Neuron (in vitro differentiated cells): ENCODE data around the gene MAGEA9.
"Not testable (repeated sequence)": the region's sequence is repeated elsewhere in the genome, so short reads cannot be mapped to it uniquely, and the experiment has no call there.

Source experiments
- H2AFZ ChIP-seq: one replicate; pipeline ENCODE4 v1.6.1; 2013; ENCODE audit warnings: low read depth, mild to moderate bottlenecking, inconsistent platforms, low read length, moderate library complexity
- H3K27me3 ChIP-seq: one replicate; pipeline ENCODE4 v1.6.1; 2013; ENCODE audit warnings: low read length; ENCODE audit not compliant: insufficient read depth
- H3K36me3 ChIP-seq: one replicate; pipeline ENCODE4 v1.6.1; 2013; ENCODE audit warnings: low read length; ENCODE audit not compliant: insufficient read depth
- H3K4me1 ChIP-seq: one replicate; pipeline ENCODE4 v1.6.1; 2013; ENCODE audit warnings: low read length; ENCODE audit not compliant: insufficient read depth
- H3K4me3 ChIP-seq: 2 replicates; pipeline ENCODE4 v1.5.1; 2013; ENCODE audit warnings: mild to moderate bottlenecking, low read length, moderate library complexity
- H3K9me3 ChIP-seq: one replicate; pipeline ENCODE4 v1.6.1; 2013; ENCODE audit warnings: low read length

The MAGEA9 gene

GRCh38 chrX:149773768-149774167 is 8.0 kb upstream of the MAGEA9 start, which contains the start of gene HSFX1:
Gene HSFX1, plus strand, starts transcription at chrX:149774068. Its CDS starts 614 bp downstream, at chrX:149774682.
- H2AFZ ChIP-seq, H3K4me3 ChIP-seq, H3K9me3 ChIP-seq, H3K27me3 ChIP-seq, H3K4me1 ChIP-seq, H3K36me3 ChIP-seq: not testable (repeated sequence)

GRCh38 chrX:149777999-149778398 is 3.7 kb upstream of the MAGEA9 start:
- H3K36me3 ChIP-seq, H3K27me3 ChIP-seq, H3K4me3 ChIP-seq, H3K4me1 ChIP-seq, H2AFZ ChIP-seq, H3K9me3 ChIP-seq: not testable (repeated sequence)

GRCh38 chrX:149795531-149795930 is 13.8 kb downstream of the MAGEA9 start:
- H3K4me3 ChIP-seq, H3K27me3 ChIP-seq, H3K4me1 ChIP-seq, H3K9me3 ChIP-seq, H3K36me3 ChIP-seq, H2AFZ ChIP-seq: not testable (repeated sequence)

GRCh38 chrX:149799095-149799714 is 17.5 kb downstream of the MAGEA9 start:
- Histone ChIP-seq H3K4me1 (no peaks in the 10 kb centered on the region), H3K9me3 (no peaks in the 10 kb centered on the region), H3K36me3 (no peaks in the 10 kb centered on the region), H3K27me3 (peaks cover 9% of the 10 kb centered on the region), H2AFZ (no peak overlapping the region), H3K4me3 (no peak overlapping the region)

GRCh38 chrX:149799938-149800337 is 18.2 kb downstream of the MAGEA9 start:
- no peak overlapping the region for H2AFZ ChIP-seq
- no peaks in the 10 kb centered on the region for H3K36me3 ChIP-seq
- no peaks in the 10 kb centered on the region for H3K9me3 ChIP-seq
- H3K4me1 ChIP-seq = no peaks in the 10 kb centered on the region
- no peak overlapping the region for H3K4me3 ChIP-seq
- H3K27me3 ChIP-seq = peaks cover 12% of the 10 kb centered on the region

GRCh38 chrX:149803458-149804062 is 21.8 kb downstream of the MAGEA9 start:
- no peaks in the 10 kb centered on the region for H3K4me1 ChIP-seq
- H3K36me3 ChIP-seq = no peaks in the 10 kb centered on the region
- H3K27me3 ChIP-seq = peaks cover 12% of the 10 kb centered on the region
- no peak overlapping the region for H3K4me3 ChIP-seq
- H3K9me3 ChIP-seq = no peaks in the 10 kb centered on the region
- H2AFZ ChIP-seq = no peak overlapping the region

- Histone ChIP-seq H3K27me3 (peaks cover 12% of the 10 kb centered on the region), H3K9me3 (no peaks in the 10 kb centered on the region), H3K4me3 (no peak overlapping the region), H3K4me1 (no peaks in the 10 kb centered on the region), H2AFZ (no peak overlapping the region), H3K36me3 (no peaks in the 10 kb centered on the region)
These were observed 22.4 kb downstream of the MAGEA9 start for GRCh38 chrX:149804102-149804501.

GRCh38 chrX:149807747-149808458 is 26.2 kb downstream of the MAGEA9 start:
- Histone ChIP-seq H3K4me3 (no peak overlapping the region), H3K36me3 (no peaks in the 10 kb centered on the region), H3K27me3 (peaks cover 25% of the 10 kb centered on the region), H3K9me3 (no peaks in the 10 kb centered on the region), H2AFZ (no peak overlapping the region), H3K4me1 (no peaks in the 10 kb centered on the region)

- Histone ChIP-seq H3K4me3 (no peak overlapping the region), H3K9me3 (no peaks in the 10 kb centered on the region), H2AFZ (no peak overlapping the region), H3K36me3 (no peaks in the 10 kb centered on the region), H3K27me3 (peaks cover 3% of the 10 kb centered on the region), H3K4me1 (no peaks in the 10 kb centered on the region)
These were observed 36.9 kb downstream of the MAGEA9 start for GRCh38 chrX:149818652-149819051.

- no peak overlapping the region for H3K4me3 ChIP-seq
These were observed 37.6 kb downstream of the MAGEA9 start for GRCh38 chrX:149819371-149819770.

GRCh38 chrX:149825424-149825823 is 43.7 kb downstream of the MAGEA9 start:
- no peaks in the 10 kb centered on the region for H3K9me3 ChIP-seq
- no peak overlapping the region for H2AFZ ChIP-seq
- no peaks in the 10 kb centered on the region for H3K4me1 ChIP-seq
- H3K27me3 ChIP-seq = peaks cover 2% of the 10 kb centered on the region
- no peak overlapping the region for H3K4me3 ChIP-seq
- no peaks in the 10 kb centered on the region for H3K36me3 ChIP-seq

More at GRCh38 chrX:149819371-149819770, 37.6 kb downstream of the MAGEA9 start:
- no peaks in the 10 kb centered on the region for H3K9me3 ChIP-seq
- no peaks in the 10 kb centered on the region for H3K4me1 ChIP-seq
- peaks cover 3% of the 10 kb centered on the region for H3K27me3 ChIP-seq
- H3K36me3 ChIP-seq = no peaks in the 10 kb centered on the region
- H2AFZ ChIP-seq = no peak overlapping the region

GRCh38 chrX:149827254-149827653 is 45.5 kb downstream of the MAGEA9 start:
- no peak overlapping the region for H2AFZ ChIP-seq

GRCh38 chrX:149829751-149830191 is 48.0 kb downstream of the MAGEA9 start:
- peaks cover 5% of the 10 kb centered on the region for H3K27me3 ChIP-seq
- no peaks in the 10 kb centered on the region for H3K9me3 ChIP-seq

More at GRCh38 chrX:149827254-149827653, 45.5 kb downstream of the MAGEA9 start:
- no peaks in the 10 kb centered on the region for H3K4me1 ChIP-seq
- H3K36me3 ChIP-seq = no peaks in the 10 kb centered on the region
- no peaks in the 10 kb centered on the region for H3K9me3 ChIP-seq
- peaks cover 5% of the 10 kb centered on the region for H3K27me3 ChIP-seq
- no peak overlapping the region for H3K4me3 ChIP-seq

More at GRCh38 chrX:149829751-149830191, 48.0 kb downstream of the MAGEA9 start:
- Histone ChIP-seq H2AFZ (peak overlapping the region; percentile 80), H3K4me3 (peak overlapping the region; percentile 48), H3K36me3 (no peaks in the 10 kb centered on the region), H3K4me1 (no peaks in the 10 kb centered on the region)
